SKM-1 (cell line): ENCODE data around the gene TXNRD2.

ENCODE experiments used
- DNase-seq: peaks from one replicate; lab custom pipeline; 2025; ENCODE audit not compliant: unreplicated experiment; lab: John Stamatoyannopoulos, UW

TXNRD2 gene

DNA sequence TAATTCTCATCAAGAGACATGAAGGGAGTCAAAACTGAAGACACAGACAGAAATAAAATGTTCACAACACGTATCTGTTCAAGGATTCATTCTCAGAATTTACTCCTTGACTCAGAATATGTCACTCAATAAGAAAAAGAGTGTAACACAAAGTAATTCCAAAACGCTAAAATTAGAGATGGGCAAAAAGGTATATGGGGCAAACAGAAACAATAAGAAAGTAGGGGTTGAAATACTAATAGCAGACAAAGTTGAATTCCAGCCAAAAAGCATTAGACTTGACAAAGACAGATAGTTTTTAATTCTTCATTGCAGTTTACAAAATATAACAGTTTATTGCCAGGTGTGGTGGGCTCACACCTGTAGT is 113.6 kb downstream of the TXNRD2 start:
- DNase-seq: no peak

DNA sequence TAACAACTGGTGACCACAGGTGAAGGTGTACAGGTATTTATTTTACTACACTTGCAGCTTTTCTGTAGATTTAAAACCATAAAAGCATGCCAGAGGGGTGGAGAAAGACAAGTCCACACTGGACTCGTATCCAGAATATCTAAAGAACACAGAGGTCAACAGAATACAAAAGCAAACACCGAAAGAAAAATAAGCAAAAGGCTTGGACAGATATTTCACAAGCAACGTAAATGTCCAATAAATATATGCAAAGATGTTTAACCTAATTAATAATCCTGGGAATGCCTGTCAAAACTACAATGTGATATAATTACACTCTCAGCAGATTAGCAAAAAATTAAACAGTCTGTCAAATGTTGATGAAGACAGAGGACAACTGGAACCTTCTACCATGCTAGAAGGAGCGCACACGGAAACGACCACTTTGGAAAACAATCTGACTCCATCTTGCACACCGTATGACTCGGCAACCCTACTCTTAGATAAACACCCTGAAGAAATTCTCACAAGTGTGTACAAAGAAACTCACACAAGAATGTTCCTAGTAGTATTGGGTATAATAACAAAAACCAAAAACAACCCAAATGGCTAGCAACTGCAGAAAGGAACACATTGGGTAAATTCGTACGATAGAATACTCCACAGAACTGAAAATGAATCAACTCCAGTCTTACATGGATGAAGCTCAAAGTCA is 114.1 kb downstream of the TXNRD2 start:
- DNase-seq: no peak

DNA sequence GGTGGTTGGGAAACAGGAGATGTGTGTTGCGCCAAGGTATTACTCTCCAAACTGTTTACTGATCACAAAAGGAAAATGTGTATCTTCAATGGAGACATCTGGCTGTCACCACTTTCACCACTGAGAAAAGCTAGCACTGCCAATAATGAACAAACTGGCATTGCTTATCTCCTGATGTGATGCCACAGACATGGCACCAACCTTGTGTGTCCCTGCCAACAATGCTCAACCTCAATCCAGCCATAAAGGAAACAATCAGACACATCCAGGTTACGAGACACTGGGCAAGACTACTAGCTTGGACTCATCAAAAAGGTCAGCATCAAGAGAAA is 115.0 kb downstream of the TXNRD2 start:
- no peak for DNase-seq

DNA sequence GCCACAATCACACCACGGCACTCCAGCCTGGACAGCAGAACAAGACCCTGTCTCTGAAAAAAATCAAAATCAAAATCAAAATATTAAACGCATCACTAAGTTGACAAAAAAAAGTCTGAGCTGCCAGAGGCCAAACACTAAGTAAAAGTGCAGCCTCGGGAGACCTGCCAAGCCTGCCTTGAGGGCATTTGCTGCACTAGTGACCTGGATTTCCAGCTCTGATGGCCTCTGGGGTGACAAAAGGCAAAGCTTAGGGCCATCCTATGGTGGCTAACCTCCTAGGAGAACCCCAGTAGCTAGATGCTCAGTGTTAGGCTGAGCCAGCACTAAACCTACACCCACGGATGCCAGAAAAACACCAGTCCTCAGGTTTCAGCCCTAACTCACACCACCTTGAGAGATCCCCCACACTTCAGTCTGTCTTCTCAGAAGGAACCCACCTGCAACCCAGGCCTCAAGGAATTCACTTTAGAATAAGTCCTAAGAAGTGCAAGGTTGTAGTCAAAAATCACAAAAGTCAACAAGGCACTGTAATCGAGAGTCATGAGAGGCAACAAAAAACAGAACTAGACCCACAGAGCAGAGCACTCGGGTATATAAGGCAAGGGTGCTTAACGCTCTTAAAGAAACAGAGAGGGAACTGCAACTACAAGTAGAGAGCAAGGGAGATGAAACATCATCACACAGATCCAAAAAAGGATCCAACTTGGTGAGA is 115.6 kb downstream of the TXNRD2 start:
- no peak for DNase-seq
